ENCODE measurements around the gene KCNE1.
"Not testable (repeated sequence)": the region's sequence is repeated elsewhere in the genome, so short reads cannot be mapped to it uniquely, and the experiment has no call there.

Gene KCNE1

DNA sequence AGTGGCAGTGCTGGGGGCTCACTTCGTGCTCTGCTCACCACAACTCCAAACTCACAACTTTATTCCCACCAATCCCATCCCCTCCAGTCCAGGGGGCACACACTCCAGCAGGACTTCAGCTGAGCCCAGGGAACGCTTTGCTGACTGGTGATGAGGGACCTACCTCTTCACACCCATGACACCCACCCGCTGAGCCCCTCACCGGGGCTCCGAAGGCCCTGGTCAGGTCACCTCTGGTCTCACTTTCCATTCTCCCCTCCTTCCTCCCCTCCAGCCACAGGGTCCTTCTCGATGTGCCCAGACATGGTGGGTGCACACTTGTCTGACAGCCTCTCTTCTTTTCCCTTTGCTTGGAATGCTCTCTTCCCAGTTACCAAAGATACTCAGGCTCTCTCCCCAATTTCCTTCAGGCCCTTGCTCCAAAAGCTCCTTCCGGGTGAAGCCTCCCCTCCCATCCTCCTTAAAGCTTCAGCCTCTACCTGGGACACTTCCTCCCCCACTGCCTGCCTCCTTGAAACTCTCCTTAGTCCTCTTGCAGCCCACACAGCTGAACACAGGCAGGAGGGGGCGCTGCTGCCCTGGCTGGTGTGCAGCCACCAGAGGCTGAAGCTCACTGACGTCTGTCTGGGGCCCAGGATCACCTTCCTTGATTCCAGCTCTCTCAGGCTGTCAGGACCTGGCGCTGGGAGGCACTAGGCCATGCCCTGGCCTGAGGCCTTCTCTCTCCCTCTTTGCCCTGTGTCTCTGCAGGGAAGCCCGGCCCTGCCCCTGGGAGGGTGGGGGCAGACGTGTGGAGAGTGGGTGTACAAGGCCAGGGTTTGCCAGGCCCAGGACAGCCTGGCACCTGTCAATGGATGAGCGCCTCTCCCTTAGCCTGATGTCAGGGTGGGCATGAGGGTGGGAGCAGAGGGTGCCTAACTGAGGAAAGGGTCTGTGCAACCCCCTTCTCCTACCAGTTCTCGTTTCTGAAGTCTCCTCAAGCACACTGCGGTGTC is 1.6 kb downstream of the KCNE1 start:
- no peak for DNase-seq

DNA sequence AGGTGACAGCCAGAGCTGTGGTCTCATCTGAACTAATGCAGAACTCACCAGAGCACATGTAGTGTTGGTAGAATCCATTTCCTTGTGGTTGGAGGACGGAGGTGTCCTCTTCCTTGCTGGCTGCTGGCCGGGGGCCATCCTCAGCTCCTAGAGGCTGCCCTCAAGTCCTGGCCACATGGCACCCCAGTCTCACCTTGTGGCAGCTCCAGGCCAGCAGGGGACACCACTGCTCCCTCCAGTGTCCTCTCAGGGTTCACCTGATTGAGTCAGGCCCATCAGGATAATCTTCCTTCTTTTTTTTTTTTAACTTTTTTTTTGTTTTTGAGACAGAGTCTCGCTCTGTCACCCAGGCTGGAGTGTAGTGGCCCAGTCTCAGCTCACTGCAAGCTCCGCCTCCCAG is 2.9 kb downstream of the KCNE1 start:
- no peak for DNase-seq

DNA sequence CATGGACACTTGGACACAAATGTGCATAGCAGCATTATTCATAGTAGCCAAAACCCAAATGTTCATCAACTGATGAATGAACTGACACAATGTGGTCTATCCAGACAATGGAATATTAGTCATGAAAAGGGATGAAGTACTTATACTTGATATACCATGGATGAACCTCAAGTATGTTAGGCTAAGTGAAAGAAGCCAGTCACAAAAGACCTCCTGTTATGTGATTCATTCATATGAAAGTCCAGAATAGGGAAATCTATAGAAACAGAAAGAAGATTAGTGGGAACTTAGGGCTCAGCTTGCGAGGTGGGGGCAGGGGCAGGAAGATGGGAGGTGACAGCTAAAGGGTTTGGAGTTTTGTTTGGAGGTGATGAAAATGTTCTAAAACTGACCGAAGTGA is 7.4 kb downstream of the KCNE1 start:
- DNase-seq: no peak

DNA sequence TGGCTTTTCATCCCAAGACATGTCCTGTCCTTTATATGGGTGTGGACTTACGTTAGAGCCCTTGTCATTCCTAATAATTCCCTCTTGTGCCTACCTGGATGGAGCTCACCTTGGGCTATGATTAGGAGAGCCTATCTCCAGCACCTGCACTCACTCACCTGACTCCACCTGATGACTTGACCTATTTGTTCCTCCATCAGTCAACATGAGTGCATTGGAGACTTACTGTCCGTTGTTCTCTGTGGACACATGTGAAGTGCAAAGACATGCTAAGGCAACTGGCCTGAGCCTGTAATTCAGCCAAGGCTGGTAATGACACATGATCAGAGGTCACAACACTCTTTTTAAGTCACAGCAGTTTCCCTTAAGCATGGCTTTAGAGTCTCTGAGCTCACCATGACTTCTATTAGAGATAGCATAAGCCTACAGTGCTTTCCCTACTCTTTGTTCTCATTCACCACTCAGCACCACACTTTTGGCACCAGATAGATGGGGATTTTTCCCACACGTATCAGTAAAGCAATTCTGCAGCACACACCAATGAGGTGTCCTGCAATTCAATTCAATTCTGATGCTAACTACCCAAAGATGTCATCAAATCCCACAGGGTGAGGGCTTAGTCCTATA is 9.4 kb downstream of the KCNE1 start:
- DNase-seq: no peak

DNA sequence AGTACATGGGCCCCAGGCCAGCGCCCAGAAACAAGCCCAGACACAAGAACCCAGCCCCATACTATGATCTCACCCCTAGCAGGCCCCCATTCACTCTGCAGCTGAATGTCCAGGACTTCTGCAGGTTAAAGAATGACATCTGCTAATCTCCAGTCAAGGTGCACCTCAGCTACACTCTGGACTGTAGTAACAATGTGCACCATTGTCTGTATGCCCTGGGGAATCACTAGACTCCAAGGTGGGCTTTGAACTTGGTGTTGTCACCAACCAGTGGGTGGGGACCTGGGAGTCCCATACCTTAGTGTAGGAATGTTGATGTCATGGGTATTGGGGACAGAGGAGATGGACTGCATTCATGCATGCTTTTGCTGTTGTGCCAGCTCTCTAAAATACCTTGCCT is 10.3 kb downstream of the KCNE1 start:
- no peak for DNase-seq

DNA sequence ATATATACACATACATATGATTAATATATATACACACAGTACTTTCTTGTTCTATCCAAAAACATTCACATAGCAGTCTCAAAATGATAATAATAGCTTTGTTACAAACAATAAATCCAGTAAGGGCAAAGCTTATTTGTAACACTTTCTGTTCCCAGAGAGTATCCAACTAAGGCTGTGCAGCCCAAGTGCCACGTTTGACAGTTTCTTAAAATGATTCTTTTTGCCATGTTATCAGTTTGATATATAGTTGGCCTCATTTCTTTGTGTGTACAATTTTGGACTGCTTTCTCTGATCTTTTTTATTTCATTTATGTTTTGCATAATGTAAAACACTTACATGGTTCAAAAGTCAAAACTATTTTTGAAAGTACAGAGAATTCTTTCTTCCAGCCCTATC is 11.8 kb downstream of the KCNE1 start:
- DNase-seq: no peak

DNA sequence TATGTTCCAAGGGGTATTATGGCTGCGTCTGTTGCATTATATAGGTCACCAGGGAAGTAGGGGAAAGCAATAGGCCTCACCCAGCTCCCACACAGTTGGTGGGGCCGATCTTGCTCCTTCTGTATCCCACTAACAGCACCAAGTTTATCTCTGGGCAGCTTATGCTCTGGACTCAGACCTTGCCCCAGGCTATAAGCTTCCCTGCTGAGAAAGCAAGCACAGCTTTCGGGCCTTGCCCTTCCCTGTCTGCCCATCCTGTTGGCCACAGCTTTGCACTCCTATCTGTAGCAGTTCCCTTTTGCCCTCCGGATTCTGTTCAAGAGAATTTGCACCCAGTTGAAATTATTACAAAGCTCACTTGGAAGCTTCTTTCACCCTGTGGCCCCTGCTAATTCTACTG is 12.9 kb downstream of the KCNE1 start:
- DNase-seq: no peak

DNA sequence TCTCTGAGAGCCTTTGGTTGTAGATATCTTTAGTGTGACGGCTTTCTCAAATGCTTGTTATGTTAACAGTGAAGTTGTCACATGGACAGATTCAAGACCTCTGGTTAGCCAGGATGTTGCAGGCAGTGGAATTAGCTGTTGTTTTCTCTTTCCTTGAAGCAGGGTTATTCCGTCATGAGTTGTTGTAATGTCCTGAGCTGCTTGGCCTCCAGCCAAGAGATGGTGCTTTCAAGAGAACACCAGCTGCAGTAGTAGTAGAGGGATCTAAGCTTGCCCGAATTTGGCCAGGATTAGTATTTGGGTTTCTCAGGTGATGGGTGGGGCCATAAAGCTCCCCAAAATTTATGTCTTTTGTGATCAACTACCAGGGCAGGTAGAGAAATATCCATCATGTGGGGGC is 13.4 kb downstream of the KCNE1 start:
- DNase-seq: no peak

DNA sequence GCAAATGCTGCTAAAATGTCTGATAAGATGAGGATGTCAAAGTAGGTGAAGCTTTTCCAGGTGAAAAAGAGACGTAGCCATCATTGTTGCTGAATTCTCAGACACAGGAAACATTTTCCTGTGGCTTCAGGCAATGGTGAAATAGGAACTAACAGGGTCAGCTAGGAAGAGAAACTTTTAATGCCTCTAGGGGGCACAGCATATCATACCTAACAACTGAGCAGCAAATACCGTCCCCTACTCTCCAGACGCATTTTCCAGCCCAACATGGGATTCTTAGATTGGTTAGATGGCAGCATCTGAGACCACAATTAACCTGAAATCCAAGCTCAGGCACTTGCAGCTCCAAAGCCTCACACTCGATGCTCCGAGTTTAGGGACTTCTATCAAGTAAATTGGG is 28.2 kb downstream of the KCNE1 start:
- DNase-seq: not testable (repeated sequence)

DNA sequence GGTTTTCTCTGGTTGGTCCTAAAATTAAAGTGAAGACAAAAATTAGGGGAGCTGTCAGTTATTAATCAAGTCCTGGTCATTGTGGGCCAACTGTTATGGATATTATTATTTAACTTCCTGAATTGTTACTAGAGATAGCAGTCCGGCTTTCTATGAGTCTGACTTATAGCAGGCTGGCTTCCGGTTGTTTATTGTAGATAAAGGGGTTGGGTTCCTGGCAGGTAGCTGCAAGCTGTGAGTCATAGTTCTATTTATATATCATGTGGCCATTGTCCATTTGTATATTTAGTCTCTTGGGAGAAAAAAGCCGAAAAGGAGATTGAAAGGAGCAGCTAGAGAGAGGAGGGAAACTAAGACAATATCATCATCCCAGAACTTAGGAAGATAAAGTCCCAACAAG is 28.6 kb downstream of the KCNE1 start:
- not testable (repeated sequence) for DNase-seq

DNA sequence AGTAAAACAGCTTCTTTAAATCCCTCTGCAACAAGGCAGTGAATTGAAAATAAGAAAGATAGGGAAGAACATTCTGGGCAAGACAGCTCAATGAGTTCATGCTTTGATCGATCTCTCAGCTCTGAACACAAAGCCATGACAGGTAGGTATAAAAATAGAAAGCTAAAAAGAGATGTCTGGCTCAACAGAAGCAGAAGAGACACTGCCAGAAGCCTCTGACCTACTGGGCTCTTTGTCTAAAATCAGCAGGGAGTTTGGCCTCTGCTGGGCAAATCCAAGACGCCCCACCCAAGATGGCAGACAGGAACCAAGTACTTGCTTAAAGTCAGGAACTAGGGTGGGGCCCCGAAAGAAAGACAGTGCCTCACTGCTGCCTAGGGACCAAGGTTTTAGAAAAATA is 44.7 kb downstream of the KCNE1 start:
- not testable (repeated sequence) for DNase-seq

DNA sequence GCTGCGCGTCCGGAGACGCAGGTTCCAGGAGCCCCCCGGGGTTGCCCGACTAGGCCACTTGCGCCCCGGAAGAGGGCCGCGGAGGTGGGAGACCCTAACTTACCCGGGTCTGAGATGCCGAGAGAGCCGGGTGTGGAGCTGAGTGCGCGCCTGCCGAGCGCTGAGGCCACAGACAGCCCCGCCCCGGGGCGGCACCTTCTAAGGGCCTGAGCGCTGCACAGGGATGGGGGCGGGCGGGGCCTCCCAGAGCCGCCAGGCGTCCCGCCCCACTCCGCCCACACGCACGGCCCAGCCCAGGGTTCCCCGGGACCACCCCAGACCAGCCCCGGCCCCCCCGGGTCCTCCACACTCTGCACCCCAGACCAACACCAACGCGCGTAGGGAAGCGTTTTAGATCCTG is 52.6 kb downstream of the KCNE1 start:
- not testable (repeated sequence) for DNase-seq

DNA sequence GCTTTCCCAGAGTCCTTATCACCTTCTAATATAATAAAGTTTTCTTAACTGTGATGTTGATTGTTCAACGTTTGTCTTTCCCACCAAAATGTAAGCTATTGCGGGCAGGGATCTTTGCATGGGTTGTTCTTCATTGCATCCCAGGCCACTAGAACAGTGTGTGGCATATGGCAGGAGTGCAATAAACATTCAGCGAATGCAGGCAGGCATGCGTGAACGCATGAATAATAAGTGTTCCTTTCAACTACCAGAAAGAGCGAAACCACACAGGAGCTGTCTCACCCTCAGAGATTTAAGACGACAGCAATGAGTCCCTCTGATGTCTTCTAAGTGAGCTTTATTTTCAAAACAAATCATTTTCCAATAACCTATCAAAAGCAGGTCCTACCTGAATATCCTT is 53.7 kb downstream of the KCNE1 start:
- not testable (repeated sequence) for DNase-seq

DNA sequence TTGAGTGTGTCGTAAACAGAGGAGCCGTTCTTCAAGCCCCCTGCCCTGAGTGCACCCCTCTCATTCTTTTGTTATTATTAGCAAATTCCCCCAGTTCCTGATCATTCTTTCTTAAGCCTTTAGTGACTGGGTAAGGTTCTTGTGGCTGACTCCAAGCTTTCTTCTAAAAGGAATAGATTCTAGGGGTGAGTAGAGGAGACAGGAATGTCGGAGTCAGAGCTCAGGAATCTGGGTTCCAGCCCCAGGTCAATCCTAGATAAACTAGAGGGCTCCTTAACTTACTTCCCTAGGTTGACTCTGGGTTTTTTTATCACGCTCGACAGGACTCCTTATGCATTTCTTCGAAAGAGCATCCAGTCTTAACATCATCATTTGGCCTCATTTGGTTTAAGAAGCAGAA is 55.8 kb downstream of the KCNE1 start:
- not testable (repeated sequence) for DNase-seq

DNA sequence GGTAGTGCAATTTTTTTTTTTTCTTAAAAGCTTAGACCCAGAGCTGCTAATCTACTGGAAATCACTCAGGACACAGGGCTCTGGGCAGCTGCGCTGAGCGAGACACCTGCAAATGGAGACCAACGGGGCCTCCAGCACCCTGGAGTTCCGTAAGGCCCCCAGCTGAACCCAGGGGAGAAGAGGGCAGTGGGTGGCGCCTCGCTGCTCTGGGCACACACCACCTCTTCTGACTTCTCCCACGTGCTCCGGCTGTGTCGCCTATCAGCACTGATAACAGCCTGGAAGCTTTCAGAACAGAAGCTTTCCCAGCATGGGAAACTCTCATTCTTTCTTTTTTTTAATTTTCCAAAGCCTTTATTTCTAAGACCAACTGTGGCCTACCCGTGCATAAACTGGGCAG is 56.4 kb downstream of the KCNE1 start:
- DNase-seq: not testable (repeated sequence)

DNA sequence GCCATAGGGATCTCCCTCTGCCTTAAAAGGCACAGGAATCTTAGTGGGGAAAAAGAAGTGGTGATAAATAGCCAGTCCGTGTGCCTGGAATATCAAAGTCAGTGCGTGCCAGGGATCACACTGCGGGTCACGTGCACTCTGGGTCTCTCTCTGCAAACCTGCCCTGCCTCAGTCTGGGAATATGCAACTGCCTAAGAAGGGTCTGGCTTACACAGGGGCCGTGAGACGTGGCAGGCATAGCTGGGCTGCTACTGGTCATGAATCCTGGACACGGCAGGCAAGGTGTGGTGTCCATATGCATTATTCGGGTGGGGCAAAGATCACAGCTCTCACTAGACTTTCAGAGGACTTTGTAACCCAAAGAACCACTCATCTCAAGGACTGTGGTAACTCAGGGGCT is 65.0 kb downstream of the KCNE1 start:
- DNase-seq: not testable (repeated sequence)

DNA sequence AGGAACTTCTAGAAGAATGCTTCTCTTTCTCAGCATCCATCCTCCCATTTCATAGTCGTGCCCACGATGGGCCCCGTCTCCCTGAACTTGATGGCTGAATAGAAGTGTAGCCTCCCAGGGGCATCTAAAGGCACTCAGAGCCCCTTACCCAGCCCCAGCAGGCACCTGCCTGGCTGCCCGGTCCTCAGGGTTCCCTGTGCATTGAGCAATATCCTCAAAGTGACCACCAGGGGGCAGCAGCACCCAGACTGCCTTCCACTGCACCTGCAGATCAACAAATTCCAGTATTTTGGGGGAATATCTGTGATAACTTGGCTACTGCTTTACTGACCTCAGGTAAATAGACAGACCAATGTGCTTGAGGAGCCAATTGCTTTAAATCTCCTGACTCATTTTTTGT is 68.5 kb downstream of the KCNE1 start:
- not testable (repeated sequence) for DNase-seq

DNA sequence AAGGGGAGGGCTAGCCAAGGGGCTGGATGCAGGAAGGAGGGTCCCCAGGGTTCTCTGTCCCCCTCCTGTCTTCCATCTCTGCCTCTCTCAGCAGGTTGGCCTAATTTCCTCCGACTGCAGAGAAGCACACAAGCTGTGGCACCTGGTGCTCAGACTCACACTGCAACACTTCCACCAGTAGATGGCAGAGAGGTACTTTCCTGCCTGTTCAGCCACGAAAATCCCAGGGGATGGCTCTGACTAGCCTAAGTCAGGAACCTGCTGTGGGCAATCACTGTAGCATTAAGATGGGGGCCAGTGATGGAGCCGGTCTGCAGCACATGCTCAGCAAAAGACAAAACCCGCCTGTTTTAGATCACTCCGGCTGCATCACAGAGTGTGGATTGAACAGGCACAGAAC is 82.3 kb downstream of the KCNE1 start:
- DNase-seq: not testable (repeated sequence)

DNA sequence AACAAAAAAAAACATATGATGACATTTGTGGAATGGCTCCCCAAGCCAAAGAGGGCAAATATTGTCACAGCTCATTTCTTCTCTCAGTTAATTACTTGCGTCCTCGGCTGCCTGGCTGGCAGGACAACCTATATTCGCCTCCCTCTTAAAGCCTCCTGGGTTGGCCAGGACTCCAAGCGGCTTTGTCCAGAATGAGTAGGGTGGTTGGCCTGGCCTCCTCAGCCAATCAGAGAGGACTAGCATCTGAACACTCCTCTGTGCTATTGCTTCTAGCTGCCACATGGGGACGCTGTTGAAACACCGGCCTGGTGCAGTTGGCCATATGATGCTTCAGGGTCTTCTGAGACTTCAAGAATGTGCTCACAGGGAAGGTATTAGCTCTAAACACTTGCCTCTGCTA is 83.6 kb downstream of the KCNE1 start:
- not testable (repeated sequence) for DNase-seq

DNA sequence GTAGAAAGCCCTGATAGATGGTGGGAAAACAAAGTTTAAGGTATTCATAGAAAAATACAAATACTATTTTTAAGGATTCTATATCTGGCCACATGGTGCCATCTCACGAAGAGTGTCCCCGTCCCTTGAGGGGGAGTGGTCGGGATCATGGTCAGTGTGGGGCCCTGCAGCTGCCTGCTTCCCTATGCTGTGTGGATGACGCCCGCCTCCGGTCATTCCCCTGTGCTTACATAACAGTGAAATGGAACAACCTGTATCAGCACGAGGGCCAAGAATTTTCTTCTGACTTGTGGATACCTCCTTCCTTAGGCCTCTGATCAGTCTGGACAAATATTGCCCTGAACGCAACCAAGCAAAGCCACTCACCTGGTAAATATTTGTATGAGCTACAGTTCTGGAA is 84.7 kb downstream of the KCNE1 start:
- not testable (repeated sequence) for DNase-seq

DNA sequence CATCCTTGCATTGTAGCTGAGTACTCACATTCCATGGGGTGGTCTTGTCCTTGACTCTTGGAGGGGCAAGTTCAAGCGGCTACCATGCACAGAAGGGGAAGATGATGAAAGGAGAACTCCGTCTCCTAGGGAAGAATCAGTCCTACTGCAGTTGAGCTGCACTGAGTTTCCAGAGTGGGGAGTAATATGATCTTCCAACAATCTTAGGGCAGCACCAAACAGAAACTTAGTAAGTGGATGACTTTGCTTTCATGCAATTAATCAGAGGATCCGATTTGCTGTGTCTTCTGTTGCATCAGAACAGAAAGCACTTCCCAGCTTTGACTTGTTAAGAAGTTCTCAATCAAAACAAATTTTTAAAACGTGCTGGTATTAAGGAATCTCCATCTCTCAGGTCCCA is 88.2 kb downstream of the KCNE1 start, which contains the start of gene SMIM34:
SMIM34 (minus strand) TSS at position 147 of the 400 bp plus-strand sequence; CDS start at position 35, 112 bp downstream.
- not testable (repeated sequence) for DNase-seq

DNA sequence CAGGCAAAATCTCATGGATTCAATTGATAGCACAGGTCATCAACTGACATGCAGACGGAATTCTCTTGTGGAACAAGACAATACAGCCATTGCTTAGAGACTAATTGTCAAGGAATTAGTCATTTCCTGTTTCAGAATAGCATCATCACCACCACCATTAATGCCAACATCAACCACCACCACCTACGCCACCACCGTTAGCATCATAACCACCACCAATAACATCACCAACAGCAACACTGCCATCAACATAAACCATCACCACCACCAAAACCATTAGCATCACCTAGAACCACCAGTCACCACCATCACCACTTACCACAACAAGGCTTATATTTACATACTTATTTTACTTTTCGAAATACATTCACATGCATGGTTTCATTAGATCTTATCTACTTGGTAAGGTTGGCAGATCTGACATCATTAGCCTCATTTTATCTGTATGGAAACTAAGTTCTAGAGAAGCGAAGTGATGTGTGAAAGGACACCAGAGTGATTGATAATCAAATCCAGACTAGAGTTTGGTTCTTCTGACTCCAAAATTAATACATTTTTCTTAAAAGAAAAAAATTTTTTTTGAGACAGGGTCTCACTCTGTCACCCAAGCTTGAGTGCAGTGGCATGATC is 94.4 kb downstream of the KCNE1 start:
- not testable (repeated sequence) for DNase-seq

DNA sequence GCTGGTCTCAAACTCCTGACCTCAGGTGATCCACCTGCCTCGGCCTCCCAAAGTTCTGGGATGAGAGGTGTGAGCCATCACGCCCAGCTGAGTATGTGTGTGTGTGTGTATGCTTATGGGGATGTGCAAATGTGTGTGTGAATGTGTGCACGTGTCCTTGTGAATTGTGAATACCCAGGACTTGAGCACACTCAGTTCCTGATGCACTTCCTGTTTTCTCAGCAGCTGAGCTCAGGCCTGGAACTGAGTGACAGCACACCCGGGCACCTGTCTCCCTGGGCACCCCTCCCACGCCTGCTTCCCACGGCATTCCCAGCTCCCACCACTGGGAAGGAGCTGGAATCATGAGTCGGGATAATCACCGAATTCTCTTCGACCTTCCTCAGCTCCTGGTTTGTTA is 104.7 kb downstream of the KCNE1 start:
- not testable (repeated sequence) for DNase-seq

DNA sequence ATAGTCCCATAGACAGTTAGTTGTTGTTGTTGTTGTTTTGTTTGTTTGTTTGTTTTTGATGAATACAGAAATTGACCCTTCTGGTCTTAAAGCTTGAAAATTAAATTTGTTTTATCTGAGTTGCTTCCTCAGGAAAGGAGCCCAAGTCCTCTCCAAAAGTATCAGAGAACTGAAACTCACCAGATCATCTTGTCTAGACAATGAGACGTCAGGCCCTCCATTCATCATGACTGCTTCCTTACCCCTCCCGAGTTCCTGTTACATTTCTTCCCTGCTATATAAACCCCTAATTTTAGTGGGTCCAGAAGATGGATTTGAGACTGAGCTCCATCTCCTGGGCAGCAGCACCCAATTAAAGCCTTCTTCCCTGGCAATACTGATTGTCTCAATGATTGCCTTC is 105.3 kb downstream of the KCNE1 start:
- not testable (repeated sequence) for DNase-seq

All from activated effector memory CD4-positive, alpha-beta T cell treated with Interleukin-2 at 50 U/mL for 16 hours (primary cell).